ENCODE results near the gene IL7R. TPM values are rescaled to one million over a fixed set of nuclear protein-coding genes. Genes with fewer than 3 reads are reported as not detected.
"Not testable (repeated sequence)": the region's sequence is repeated elsewhere in the genome, so short reads cannot be mapped to it uniquely, and the experiment has no call there.

The IL7R gene
- total and polyA plus RNA-seq, 9 donors, result 0.28 to 11.3 (median 3.2) TPM

GRCh38 chr5:35842856-35843255 is 13.8 kb upstream of the IL7R start:
- Histone ChIP-seq H3K4me3 (no peak overlapping the region), H3K27me3 (no peaks in the 10 kb centered on the region), H3K4me1 (ENCODE audit: insufficient read depth) (no peaks in the 10 kb centered on the region), H3K9me3 (no peaks in the 10 kb centered on the region), H3K36me3 (no peaks in the 10 kb centered on the region), H3K27ac (no peak overlapping the region)
- DNase-seq, result no peak
- intact Hi-C loops (cut with DNase I), result no loop called here
- TF ChIP-seq EP300 (IDR thresholded peaks at IDR 0.05), result no peak
- TF ChIP-seq, protein P1, sequence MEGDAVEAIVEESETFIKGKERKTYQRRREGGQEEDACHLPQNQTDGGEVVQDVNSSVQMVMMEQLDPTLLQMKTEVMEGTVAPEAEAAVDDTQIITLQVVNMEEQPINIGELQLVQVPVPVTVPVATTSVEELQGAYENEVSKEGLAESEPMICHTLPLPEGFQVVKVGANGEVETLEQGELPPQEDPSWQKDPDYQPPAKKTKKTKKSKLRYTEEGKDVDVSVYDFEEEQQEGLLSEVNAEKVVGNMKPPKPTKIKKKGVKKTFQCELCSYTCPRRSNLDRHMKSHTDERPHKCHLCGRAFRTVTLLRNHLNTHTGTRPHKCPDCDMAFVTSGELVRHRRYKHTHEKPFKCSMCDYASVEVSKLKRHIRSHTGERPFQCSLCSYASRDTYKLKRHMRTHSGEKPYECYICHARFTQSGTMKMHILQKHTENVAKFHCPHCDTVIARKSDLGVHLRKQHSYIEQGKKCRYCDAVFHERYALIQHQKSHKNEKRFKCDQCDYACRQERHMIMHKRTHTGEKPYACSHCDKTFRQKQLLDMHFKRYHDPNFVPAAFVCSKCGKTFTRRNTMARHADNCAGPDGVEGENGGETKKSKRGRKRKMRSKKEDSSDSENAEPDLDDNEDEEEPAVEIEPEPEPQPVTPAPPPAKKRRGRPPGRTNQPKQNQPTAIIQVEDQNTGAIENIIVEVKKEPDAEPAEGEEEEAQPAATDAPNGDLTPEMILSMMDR (IDR thresholded peaks at IDR 0.05), result no peak
- no peak for TF ChIP-seq POLR2A (IDR thresholded peaks at IDR 0.05)

DNA sequence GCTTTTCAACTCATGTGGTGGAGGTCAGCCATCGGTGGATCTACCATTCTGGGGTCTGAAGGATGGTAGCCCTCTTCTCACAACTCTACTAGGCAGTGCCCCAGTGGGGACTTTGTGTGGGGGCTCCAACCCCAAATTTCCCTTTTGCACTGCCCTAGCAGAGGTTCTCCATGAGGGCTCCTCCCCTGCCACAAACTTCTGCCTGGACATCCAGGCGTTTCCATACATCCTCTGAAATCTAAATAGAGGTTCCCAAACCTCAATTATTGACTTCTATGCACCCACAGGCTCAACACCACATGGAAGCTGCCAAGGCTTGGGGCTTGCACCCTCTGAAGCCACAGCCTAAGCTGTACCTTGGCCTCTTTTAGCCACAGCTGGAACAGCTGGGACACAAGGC is 11.2 kb upstream of the IL7R start:
- not testable (repeated sequence) for H3K9me3 ChIP-seq
- 70 to 84% (median 77%) methylated on average over 2 of the region's 2 CpGs for WGBS, 3 donors

GRCh38 chr5:35847491-35847890 is 9.2 kb upstream of the IL7R start:
- Histone ChIP-seq H3K9me3 (no peaks in the 10 kb centered on the region), H3K4me3 (no peak overlapping the region), H3K27me3 (no peaks in the 10 kb centered on the region), H3K27ac (no peak overlapping the region), H3K36me3 (no peaks in the 10 kb centered on the region), H3K4me1 (ENCODE audit: insufficient read depth) (peaks cover 11% of the 10 kb centered on the region)
- no peak for DNase-seq
- intact Hi-C loops (cut with DNase I), result no loop called here
- TF ChIP-seq POLR2A (IDR thresholded peaks at IDR 0.05), result no peak
- TF ChIP-seq, protein P1 (IDR thresholded peaks at IDR 0.05), result no peak
- TF ChIP-seq EP300 (IDR thresholded peaks at IDR 0.05), result no peak

More for the DNA sequence above, 11.2 kb upstream of the IL7R start:
- H3K27ac ChIP-seq; H3K4me3 ChIP-seq; H3K36me3 ChIP-seq; H3K4me1 ChIP-seq (ENCODE audit: insufficient read depth); DNase-seq; H3K27me3 ChIP-seq; intact Hi-C loops (cut with DNase I): not testable (repeated sequence)

- H3K36me3 ChIP-seq, result no peaks in the 10 kb centered on the region
- intact Hi-C loops (cut with DNase I), result no loop called here
- H3K9me3 ChIP-seq, result no peaks in the 10 kb centered on the region
- H3K27ac ChIP-seq, result no peak overlapping the region
- H3K27me3 ChIP-seq, result no peaks in the 10 kb centered on the region
- DNase-seq, result no peak
- TF ChIP-seq EP300 (IDR thresholded peaks at IDR 0.05) (no peak), POLR2A (IDR thresholded peaks at IDR 0.05) (no peak)
- TF ChIP-seq, protein P1 (IDR thresholded peaks at IDR 0.05), result no peak
- peaks cover 14% of the 10 kb centered on the region for H3K4me1 ChIP-seq (ENCODE audit: insufficient read depth)
- WGBS, 3 donors, result 58 to 66% (median 61%) methylated on average over 3 of the region's 3 CpGs
- H3K4me3 ChIP-seq, result no peak overlapping the region
Measured at GRCh38 chr5:35847961-35848360, 8.7 kb upstream of the IL7R start.

- Histone ChIP-seq H3K27ac (no peak overlapping the region), H3K9me3 (no peaks in the 10 kb centered on the region), H3K27me3 (no peaks in the 10 kb centered on the region), H3K36me3 (no peaks in the 10 kb centered on the region), H3K4me1 (ENCODE audit: insufficient read depth) (peaks cover 16% of the 10 kb centered on the region), H3K4me3 (no peak overlapping the region)
- TF ChIP-seq, protein P1 (IDR thresholded peaks at IDR 0.05), result no peak
- no peak for TF ChIP-seq POLR2A (IDR thresholded peaks at IDR 0.05)
- no peak for TF ChIP-seq EP300 (IDR thresholded peaks at IDR 0.05)
- intact Hi-C loops (cut with DNase I), result no loop called here
- 75 to 82% (median 76%) methylated on average over 6 of the region's 6 CpGs for WGBS, 3 donors
- no peak for DNase-seq
Measured at GRCh38 chr5:35849860-35850259, 6.8 kb upstream of the IL7R start.

All from ovary (tissue), 9 donors.